NCI-H748 treated with DMSO at 0.1 percent for 48 hours (cell line): Measurements from ENCODE around the gene NOPCHAP1.
A peak's percentile ranks its signal among the peaks of the same experiment; 100 is the strongest.
"Not testable (repeated sequence)": the region's sequence is repeated elsewhere in the genome, so short reads cannot be mapped to it uniquely, and the experiment has no call there.

Experiments used
- DNase-seq: peaks from one replicate; lab custom pipeline; 2025; lab: John Stamatoyannopoulos, UW

The NOPCHAP1 gene

DNA sequence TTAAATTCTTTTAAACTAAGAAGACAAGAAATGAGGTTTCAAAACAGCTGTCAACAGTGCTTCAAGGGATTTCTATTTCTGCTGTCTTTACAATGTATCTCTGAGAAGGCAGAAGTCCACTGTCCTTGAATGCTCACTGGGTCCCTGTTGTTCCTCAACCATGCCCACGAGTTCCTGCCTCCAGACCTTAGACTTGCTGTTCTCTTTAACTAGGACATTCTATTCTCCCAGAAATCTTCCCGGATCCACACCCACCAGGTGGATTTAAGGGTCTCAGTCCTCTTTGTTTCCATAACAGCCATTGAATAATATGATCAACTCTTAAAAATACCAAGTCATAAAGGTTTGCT is 21.3 kb upstream of the NOPCHAP1 start:
- no peak for DNase-seq

DNA sequence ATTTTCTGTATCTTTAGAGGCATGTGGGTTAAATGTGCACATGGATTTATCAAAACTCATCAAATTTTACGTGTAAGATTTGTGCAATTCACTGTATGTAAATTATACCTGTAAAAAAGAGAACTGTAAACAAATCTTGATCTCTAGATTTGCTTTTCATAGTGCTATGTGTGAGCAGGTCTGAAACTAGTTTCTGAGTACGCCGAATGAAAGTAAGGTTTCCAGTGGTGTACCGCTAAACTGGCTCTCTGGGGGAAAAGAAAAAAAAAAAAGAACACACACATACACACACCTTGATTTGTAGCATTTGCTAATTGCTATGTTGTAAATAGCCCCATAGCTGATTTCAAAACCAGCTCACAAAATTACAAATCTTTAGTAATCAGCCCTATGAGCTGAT is 19.4 kb upstream of the NOPCHAP1 start:
- DNase-seq, result no peak

- no peak for DNase-seq
Observed at GRCh38 chr12:104969343-104969742, 16.8 kb upstream of the NOPCHAP1 start.

DNA sequence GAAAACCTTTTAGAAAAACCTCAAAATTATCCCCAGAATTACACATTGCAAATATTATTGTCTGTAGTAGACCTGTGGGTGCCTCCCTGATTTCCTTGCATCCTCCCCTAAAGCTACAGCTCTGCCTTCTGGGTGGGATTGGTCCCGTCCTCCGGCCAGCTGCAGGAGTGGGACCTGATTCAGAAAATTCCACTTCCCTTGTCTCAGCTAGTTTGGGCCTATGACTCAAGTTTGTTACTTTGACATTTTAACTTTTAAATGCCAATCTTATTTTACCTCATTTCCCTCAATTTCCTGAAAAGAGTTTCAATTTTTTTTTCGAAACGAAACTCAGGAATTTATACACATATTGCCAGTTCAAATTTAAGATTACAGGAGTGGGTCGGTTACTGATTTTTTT is 14.8 kb upstream of the NOPCHAP1 start:
- DNase-seq, result no peak

- DNase-seq, result no peak
Observed at GRCh38 chr12:104973250-104973649, 12.9 kb upstream of the NOPCHAP1 start.

- DNase-seq, result no peak
Observed at GRCh38 chr12:104974626-104975290, 11.4 kb upstream of the NOPCHAP1 start.

- DNase-seq, result no peak
Observed at GRCh38 chr12:104975587-104976343, 10.4 kb upstream of the NOPCHAP1 start.

DNA sequence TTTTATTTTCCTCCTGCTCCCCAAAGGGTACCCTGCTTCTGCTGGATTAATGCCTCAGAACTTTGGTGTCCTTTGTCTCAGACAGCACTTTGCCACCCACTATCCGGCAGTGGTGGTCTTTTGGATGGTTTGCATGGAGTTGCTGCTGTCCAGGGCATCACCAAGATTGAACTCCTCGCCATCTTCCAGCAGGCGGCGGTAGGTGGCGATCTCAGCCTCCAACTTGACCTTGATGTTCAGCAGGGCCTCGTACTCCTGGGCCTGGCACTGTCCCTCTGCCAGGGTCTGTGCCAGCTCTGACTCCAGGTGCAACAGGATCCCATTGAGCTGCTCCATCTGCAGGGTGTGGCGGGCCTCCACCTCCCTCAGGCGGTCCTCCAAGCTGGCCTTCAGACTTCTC is 9.4 kb upstream of the NOPCHAP1 start:
- no peak for DNase-seq

GRCh38 chr12:104977688-104978087 is 8.4 kb upstream of the NOPCHAP1 start:
- DNase-seq, result not testable (repeated sequence)

- DNase-seq, result peak; percentile 6
Observed at GRCh38 chr12:104985206-104985605, 910 bp upstream of the NOPCHAP1 start.

- DNase-seq, result no peak
Observed at GRCh38 chr12:104990950-104991349, 4.8 kb downstream of the NOPCHAP1 start.

DNA sequence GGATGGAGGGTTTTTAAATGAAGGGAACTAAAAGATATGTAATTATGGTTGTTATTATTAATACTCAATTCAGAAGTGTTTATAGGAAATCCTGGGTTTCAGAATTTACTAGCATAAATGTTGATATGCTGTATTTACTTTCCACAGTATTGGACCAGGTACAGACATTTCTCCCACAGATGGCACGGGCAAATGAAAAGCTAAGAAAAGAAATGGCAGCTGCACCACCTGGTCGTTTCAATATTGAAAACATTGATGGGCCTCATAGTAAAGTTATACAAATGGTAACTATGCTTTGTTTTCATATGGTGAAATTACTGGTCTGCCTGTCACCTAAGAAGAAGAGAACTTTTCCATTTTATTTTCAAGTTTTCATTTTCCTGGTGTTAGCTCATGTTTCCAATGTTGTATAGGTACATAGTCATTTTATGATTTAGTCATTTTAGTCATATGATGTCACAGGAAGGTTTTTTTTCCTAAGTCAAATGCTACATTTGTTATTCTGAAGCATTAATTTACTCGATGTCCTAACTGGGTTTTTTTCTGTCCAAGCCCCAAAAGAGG is 5.5 kb downstream of the NOPCHAP1 start:
- no peak for DNase-seq

DNA sequence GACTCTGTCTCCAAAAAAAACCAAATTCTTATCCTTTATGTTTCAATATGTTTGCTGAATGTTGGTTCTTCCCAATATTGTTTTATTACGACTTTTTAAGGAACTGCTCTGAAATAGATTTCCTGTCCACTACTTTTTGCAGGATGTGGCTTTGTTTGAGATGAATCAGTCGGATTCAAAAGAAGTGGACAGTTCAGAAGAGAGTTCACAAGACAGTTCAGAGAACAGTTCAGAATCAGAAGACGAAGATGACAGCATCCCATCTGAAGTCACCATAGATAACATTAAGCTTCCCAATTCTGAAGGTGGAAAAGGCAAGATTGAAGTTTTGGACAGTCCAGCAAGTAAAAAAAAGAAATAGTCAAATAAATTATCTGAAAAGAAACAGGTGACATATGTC is 8.2 kb downstream of the NOPCHAP1 start:
- no peak for DNase-seq

DNA sequence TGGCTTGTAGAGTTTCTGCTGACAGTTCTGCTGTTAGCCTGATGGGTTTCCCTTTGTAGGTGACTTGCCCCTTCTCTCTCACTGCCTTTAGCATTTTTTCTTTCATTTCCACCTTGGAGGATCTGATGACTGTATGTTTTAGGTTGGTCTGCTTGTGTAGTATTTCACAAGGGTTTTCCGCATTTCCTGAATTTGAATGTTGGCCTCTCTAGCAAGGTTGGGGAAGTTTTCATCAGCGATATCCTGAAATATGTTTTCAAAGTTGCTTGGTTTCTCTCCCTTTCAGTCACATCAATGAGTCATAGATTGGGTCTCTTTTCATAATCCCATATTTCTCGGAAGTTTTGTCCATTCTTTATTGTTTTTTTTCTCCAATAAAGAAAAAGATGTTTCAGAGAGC is 11.4 kb downstream of the NOPCHAP1 start:
- DNase-seq, result no peak

DNA sequence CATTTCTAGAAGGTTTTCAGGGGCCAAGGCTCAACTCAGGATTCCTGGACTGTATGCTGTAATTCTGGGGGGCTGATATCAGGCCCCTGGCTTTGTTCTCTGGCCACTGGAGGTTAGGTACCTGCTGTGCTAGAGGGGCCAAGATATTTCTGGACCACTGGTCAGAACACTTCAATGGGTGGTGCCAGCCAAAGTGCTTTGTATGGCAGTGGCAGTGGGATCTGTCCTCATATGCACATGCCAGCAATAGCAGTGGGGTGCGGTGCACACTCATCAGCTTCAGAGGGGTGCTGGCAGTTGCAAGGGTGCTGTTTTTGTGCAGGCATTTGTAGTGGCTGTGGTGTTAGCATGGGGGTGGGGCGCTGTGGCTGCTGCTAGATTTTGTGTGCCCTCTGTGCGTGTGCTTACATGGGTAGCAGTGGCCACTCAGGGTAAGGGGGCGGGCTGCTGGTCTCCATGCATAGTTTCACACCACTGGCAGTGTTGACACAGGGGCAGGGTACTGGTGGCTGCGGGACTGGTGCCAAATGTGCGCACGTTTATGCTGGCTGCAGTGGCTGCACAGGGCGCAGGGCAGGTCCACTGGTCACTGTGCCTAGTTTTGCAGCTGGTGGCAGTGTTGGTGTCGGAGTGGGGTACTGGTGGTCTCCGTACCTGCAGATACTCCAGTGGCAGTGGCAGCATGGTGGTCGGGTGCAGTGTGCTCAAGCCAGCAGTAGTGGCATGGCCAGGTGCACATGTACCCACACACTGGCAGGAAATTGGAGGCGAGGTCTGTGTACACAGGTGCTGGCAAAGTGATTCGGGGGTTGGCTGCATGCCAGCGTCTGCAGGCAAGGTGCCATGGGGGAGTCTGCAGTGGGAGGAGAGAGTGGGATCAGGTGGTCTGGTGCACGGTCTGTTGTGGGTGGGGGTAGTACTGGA is 12.6 kb downstream of the NOPCHAP1 start:
- peak; percentile 95 for DNase-seq

- DNase-seq, result no peak
Observed at GRCh38 chr12:104999347-104999685, 13.2 kb downstream of the NOPCHAP1 start.

DNA sequence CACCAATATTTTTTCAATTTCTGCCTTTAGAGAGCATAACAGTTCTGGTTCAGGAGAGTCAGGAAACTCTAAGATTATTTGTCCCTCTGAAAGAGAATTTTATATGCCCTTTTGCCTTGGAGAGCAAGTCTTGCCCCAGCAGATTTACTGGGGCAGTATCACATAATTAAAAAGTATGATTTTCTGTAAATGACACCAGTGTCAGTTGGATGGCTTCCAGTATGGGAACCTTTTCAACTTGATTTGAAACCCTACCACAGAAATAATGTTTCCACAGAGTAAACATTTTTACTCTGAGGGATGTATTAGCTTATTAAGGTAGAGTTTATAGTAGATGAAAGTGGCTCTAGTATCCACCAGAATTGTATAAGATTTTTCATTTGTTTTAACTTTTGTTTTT is 15.4 kb downstream of the NOPCHAP1 start:
- no peak for DNase-seq

GRCh38 chr12:105013892-105014291 is 27.8 kb downstream of the NOPCHAP1 start:
- no peak for DNase-seq

GRCh38 chr12:105014603-105015002 is 28.5 kb downstream of the NOPCHAP1 start:
- DNase-seq, result no peak

GRCh38 chr12:105015543-105015942 is 29.4 kb downstream of the NOPCHAP1 start:
- DNase-seq, result no peak

GRCh38 chr12:105018012-105018411 is 31.9 kb downstream of the NOPCHAP1 start:
- DNase-seq, result no peak

GRCh38 chr12:105018776-105019175 is 32.7 kb downstream of the NOPCHAP1 start:
- no peak for DNase-seq
